Stimulated activated CD4-positive, alpha-beta T cell treated with anti-CD3 and anti-CD28 coated beads, Interleukin-1b, Interleukin-23, amount 100 ng/mL, for 48 hours (primary cell): Measurements from ENCODE around the gene PDXK.
"Not testable (repeated sequence)": the region's sequence is repeated elsewhere in the genome, so short reads cannot be mapped to it uniquely, and the experiment has no call there.

Source experiments
- DNase-seq: peaks from one replicate; pipeline ENCODE4 v3.0.0-alpha.2; 2020

Gene PDXK

DNA sequence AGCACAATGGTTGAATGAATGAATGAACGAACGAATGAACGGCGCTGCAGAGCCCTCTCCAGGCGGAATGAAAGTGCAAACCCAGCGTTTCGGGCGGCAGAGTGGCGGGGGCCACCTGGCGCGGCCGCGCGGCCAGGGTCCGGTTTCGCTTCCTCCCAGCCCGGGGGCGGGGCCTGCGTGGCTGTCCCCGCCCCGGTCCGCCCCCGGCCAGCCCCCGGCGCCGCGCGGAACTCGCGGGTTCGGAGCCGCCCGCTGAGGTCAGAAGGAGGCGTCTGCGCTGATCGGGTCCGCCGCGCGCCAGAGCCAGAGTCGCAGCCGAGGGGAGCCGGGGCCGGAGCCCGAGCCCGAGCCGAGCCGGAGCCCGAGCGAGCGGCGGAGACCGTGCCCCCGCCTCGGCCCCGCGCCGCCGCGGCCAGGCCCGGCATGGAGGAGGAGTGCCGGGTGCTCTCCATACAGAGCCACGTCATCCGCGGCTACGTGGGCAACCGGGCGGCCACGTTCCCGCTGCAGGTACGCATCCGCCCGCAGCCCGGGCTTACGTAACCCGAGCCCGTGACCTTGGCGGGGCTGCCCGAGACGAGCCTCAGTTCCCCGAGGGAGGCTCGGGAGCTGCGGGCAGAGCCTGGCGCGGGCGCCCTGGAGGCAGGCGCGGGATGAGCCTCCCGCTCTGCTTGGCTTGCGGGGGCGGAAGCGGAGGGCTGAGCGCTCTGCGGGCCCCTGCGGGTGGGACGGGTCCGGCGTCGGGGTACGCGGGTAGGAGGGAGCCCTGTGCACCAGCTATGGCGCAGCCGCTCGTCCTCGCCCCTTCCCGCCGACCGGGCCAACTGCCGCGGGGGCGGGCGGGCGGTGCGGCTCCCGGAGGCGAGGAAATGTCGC, at the start of gene PDXK:
PDXK (plus strand) TSS at position 258 of the 876 bp plus-strand sequence; CDS start at position 424, 166 bp downstream.
- peak; percentile 73 for DNase-seq

DNA sequence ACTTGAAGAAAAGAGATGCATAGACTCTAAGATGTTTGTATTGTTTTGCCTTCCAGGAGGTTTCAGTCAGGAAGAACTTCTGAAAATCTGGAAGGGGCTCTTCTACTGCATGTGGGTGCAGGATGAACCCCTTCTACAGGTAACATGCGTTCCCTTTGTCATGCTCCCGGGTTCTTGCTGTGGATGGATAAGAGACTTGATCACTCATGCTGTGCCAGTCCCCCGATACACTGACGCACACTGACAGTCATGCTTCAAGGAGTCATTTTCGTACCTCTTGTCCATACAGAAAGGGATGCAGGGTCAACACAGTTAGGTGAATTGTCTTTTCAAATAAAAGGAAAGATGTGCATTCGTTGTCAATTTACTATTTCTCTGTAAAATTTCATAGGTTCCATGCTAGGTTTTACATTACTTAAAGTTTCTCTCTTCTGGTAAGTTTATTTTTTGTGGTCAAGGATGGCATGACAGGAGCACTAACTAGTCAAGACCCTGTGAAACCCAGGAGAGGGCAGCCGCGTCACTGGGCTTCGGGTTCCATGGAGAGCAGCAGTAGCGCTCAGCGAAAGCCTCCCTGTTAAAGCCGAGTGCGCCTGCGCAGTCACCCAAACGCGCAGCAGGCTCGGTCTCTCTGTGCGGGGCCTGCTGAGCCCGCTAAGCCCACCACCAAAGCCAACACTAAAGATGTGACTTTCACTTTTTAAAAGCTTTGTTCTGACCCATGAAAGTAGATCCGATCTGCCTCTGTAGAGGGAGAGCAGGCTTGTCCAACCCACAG, 48.9 kb upstream of the PDXK start:
- no peak for DNase-seq

DNA sequence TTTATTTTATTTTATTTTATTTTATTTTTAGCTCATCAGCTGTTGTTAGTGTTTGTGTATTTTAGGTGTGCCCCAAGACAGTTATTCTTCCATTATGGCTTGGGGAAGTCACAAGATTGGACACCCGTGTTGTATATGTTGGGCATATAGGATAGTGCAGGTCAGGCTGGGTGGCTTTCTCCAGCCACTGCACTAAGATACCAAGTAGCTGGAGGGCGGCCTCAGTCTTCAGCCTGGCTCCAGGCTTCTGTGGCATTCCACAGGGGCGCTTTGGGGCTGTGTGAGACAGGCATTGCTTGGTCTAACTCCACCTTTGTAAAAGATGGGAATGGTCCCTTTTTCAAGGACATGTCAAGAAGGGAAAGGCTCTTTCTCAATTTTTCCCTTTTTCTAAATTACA, 43.1 kb upstream of the PDXK start:
- DNase-seq: no peak

DNA sequence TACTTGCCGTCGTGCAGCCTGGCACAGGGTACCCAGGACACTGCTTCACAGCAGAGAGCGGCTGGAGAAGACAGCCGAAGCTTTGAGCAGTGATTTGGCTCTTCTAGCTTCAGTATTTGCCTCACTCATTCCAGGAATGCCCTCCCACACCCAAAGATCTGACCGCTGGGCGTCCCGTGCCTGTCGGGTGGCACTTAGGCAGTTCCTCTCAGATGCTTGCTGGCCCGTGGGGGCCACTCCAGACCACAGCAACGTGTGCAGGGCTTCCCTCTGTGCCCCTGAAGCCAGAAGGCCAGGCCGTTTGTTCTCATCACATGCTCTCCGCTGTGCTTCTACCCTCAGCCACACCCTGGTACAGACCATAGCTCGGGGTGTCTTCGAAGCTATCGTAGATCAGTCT, 42.5 kb upstream of the PDXK start:
- no peak for DNase-seq

DNA sequence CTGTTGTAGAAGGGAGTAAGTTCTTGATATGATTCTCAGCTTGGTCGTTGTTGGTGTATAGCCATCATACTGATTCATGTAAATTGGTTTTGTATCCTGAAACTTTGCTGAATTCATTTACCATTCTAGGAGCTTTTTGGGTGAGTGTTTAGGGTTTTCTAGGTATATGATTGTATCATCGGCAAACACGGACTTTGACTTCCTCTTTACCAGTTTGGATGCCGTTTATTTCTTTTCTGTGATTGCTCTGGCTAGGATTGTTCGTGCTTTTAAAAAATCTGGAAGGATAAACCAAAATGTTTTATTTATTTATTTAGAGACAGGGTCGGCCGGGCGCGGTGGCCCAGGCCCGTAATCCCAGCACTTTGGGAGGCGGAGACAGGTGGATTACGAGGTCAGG, 39.0 kb upstream of the PDXK start:
- DNase-seq: no peak

DNA sequence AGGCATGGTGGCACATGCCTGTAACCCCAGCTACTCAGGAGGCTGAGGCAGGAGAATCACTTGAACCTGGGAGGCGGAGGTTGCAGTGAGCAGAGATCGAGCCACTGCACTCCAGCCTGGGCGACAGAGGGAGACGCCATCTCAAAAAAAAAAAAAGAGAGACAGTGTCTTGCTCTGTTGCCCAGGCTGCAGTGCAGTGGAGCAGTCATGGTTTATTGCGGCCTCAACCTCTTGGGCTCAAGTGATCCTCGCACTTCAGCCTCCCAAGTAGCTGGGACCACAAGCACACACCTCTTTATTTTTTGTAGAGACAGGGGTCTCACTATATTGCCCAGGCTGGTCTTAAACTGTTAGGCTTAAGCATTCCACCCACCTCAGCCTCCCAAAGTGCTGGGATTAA, 38.5 kb upstream of the PDXK start:
- not testable (repeated sequence) for DNase-seq

DNA sequence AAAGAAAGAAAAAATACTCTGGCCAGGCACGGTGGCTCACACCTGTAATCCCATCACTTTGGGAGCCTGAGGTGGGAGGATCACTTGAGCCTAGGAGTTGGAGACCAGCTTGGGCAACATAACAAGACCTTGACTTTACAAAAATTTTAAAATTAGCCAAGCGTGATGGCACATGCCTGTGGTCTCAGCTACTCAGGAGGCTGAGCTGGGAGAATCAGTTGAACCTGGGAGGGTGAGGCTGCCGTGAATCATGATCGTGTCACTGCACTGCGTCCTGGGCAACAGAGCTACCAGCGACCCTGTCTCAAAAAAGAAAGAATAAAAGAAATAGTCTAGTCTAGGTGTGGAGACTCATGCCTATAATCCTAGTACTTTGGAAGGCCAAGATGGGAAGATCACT, 37.3 kb upstream of the PDXK start:
- DNase-seq: no peak

DNA sequence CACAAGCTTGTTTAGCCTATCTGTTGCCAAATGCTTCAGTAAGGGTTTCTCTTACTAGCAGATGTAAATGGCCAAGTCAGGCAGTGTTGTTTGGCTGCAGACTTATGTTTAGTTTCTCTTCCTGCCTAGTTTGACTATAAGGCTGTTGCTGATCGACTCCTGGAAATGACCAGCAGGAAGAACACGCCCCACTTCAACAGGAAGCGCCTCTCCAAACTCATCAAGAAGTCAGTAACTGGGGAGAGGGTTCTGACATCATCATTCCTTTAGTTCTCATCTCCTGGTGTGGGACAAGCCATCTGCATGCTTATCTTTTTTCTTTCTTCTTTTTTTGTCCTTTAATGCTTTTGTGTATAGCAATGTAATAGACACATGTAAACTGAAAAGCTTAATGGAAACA, 34.5 kb upstream of the PDXK start:
- no peak for DNase-seq

DNA sequence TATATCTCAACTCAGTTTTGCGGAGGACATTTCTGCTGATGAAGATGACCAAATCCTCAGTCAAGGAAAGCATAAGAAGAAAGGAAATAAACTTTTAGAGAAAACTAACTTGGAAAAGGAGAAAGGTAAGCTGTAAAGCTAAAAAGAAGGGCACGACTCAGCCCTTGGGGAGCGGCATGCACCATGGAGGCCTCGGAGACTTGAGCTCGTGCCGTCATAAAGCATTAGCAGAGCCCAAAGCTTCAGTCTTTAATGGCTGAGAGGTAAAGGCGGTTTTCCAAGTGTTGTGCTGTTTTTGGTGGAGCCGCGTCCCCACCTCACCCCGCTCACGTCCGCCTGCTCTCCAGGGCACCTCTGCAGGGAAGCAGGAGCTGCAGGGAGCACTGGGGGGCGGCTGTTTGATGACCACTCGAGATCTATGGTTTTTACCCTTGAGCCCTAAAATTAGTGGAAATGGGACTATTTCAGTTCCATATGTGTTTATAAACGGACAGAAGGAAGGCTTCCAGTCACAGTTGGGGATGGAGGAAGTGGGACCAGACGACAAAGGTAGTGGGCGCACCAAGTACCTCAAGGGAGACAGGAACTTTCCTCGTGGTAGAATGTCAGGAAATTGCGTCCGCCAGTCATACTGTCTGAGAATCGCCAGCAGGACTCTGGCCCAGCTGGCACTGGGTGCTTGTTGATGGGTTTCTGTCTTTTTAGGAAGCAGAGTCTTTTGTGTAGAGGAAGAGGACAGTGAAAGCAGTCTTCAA, 31.9 kb upstream of the PDXK start:
- no peak for DNase-seq

DNA sequence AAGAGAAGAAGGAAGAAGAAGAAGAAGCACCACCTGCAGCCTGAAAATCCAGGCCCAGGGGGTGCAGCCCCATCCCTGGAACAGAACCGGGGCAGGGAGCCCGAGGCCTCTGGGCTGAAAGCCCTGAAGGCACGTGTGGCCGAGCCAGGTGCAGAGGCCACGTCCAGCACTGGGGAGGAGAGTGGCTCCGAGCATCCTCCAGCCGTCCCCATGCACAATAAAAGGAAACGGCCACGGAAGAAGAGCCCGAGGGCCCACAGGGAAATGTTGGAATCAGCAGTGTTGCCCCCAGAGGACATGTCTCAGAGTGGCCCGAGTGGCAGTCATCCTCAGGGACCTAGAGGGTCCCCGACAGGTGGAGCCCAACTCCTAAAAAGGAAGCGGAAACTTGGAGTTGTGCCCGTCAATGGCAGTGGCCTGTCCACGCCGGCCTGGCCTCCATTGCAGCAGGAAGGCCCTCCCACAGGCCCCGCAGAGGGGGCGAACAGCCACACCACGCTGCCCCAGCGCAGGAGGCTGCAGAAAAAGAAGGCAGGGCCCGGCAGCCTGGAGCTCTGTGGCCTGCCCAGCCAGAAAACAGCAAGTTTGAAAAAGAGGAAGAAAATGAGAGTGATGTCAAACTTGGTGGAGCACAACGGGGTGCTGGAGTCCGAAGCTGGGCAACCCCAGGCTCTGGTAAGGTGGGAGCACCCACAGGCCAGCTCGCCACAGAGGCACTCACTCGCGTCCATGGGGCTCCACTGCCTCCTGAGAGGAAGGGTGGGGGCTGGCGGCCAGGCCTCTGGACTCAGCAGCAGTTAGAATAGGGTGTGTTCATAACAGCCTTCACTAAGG, 31.1 kb upstream of the PDXK start:
- DNase-seq: no peak

DNA sequence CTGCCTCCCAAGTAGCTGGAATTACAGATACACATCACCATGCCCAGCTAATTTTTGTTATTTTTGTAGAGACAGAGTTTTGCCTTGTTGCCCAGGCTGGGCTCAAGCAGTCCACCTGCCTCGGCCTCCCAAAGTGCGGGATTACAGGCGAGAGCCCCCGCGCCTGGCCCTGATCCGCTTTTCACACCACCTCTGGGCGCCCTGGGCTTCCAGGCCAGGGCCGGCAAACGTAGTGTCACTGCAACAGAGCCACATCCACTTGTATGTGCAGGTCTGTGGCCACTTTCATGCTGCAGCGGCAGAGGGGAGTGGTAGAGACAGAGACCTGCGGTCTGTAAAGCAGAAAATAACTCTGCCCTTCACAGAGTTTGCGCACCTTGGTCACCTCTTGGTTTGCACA, 30.0 kb upstream of the PDXK start:
- no peak for DNase-seq

DNA sequence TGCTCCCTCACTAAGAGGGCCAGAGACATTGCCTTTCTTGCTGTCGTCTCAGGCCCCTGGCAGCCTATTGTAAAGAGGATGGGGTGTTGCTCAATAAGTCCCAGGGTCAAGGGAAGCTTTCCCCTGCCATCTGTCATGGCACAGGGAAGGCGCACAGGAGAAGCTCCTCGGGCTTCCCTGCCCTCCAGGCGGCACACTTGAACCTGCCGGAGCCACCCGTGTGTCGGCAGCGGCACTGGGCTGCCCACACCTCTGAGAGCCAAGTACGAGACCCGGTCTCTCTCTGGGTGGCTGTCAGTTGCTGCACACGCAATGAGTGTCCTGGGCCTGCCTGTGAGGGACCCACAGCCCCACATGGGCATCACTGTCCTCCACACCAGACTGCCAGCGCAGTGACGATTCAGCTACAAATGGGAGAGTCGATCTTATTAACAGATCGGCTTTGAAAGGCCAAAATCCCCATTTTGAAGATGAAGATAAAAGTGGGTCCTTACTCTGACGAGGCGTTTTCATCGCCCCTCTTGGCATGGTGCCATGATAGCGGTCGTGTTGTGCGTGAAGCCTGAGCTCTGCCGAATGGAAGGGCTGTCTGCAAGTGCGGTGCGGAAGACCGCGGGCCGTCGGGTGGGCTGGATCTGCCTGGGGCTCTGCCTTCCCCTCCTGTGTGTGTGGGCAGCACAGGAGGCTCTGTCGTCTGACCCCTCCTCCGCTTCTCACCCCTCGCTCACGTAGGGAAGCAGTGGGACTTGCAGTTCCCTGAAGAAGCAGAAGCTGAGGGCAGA, 29.2 kb upstream of the PDXK start:
- no peak for DNase-seq

DNA sequence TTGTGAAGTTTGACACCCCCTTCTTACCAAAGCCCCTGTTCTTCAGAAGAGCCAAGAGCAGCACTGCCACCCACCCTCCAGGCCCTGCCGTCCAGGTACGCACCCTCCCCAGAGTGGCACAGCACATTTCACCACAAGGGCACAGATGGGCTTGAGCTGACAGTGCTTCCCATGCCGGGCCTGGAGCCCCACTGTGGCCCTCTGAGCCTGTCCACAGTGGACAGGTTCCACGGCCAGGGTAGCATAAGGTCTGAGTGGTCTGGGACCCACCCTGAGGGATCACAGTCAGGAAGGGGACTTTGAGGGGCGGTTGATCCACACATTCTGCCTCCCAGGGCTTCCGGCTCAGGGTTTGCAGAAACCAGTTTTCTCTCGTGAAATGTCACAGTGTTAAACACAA, 28.6 kb upstream of the PDXK start:
- no peak for DNase-seq

DNA sequence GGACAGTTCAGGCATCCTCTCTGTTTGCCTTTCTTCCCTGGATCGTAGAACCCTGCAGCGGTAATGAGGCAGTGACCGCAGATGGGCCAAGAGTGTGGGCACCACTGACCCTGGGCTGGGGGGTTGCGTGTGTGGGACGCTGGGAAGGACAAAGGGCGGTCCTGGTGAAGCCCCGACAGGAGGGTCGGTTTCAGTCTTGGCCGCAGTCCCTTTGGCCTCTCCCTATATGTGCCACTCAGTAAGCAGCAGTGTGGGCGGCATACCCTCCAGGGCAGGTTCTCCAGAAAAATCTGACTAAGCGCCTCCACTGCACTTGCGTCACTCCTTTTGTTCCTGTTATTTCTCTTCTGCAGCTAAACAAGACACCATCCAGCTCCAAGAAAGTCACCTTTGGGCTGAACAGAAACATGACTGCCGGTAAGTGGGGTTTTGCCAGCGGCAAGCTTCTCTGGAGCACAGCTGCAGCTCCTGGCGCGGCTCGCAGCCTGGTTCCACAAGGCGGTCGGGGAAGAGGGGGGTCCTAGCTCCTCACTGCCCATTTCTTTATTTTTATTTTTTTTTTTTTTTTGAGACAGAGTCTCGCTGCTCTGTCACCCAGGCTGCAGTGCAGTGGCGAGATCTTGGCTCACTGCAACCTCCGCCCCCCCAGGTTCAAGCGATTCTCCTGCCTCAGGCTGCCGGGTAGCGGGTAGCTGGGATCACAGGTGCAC, 27.7 kb upstream of the PDXK start:
- DNase-seq: no peak

DNA sequence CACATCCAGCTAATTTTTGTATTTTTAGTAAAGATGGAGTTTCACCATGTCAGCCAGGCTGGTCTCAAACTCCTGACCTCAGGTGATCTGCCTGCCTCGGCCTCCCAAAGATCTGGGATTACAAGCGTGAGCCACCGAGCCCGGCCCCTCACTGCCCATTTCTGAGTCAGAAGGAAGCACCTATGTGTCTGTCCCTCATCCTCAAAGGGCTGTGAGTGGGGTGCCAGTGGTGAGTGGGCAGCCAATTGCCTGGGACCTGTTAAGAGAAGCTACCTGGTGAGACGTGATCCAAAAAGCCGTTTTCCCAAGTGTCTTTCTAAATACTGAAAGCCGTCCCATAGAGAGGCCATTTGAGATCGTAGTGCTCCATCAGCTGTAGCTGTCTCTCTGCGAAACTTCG, 27.1 kb upstream of the PDXK start:
- DNase-seq: no peak

DNA sequence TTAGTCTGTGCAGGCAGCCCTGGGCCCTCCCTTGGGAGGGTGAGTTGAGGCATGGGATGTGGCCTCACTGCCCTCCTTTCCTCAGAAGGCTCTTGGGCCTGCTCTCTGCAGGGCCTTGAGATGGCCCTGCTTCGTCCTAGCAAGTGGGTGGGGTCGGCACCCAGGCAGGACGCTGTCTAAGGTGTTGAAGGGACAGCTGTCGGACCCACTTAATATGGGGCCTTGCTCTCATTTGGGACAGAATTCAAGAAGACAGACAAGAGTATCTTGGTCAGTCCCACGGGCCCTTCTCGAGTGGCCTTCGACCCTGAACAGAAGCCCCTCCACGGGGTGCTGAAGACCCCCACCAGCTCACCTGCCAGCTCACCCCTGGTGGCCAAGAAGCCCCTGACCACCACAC, 26.0 kb upstream of the PDXK start:
- no peak for DNase-seq

DNA sequence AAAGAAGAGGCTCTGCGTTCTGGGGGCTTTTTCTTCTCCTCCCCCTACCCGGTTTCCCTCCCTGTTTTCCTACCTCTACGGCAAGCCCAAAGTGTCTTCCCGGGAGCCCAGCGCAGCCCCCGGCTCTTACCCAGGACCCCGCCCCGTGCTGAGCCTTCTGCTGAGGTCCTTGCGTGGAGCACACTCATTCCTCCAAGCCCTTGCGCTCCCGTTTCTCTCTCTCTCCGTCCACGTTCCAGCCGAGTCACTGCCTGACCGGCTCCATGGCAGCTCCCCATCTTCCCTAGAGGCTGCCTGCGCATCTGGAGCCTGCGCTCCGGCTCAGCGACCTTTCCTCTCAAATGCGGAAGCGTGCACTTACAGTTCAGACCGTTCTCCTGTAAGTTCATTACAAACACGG, 24.9 kb upstream of the PDXK start:
- no peak for DNase-seq

DNA sequence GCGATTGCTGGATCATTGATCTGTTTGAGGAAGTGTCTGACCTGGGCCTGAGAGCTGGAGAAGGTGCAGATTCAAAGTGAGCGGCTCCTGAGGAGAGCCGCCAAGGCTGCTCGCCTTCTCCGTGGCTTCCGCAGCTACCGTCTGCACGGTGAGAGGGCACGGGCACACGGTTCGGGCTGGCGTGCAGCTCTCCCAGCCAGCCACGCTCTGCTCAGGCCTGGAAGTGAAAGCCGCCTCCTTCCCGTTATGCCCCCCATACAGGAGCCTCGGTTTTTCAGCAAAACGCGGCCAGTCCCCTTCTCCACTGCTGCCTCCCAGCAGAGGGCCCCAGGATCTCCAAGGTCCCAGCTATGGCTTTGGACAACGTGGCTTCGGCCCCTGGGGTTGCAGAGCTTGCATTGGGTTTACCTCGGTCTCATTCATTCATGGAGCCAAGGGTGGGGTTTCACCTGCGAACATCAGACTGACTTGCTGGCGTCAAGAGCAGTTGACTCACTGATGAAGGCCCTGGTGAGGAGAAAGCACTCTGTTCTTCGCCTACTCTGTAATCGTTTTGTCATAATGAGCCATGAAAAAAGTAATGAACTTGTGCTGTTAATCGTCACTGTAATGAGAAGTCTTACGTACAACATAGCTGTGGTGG, 24.4 kb upstream of the PDXK start:
- no peak for DNase-seq

DNA sequence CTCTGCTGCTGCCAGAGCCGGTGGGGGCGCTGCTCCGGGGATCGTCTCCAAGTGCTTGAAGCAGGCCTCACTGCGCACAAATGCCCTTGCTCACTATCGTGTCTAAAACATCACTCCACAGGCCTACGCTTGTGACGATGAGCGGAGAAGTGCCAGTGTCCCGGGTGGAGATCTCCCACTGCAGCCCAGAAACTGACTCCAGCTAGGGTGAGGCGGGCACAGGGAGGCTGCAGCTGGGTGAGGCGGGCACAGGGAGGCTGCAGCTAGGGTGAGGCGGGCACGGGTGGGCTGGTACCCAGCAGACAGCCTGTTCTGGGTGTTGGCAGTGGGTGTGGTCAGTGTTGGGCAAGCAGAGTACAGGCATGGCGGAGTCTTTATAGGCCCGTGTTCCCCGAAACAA, 22.7 kb upstream of the PDXK start:
- no peak for DNase-seq
